Measurements from ENCODE around the gene TBC1D24.
"Not testable (repeated sequence)": the region's sequence is repeated elsewhere in the genome, so short reads cannot be mapped to it uniquely, and the experiment has no call there.

DNA sequence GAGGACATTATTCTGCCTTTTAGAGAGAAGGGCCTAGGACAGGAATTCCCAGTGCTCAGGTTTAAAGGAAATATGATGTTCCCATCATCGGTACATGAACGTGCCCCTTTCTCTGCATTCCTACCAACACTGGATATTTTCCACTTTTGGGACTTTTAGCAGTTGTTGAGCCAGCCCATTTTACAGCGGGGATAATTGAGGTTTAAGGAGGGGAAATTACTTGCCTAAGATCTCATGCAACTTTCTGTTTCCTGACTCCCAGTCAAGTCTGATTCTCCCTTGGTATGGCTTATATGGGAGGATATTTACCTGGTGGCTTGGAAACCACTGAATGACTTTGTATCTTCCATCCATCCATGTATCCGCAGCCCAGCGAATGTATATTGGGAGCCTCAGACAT, 59.4 kb downstream of the TBC1D24 start:
- TF ChIP-seq CTCF (IDR thresholded peaks at IDR 0.05); EZH2 (IDR thresholded peaks at IDR 0.05; ENCODE audit: borderline replicate concordance, insufficient read depth, low read depth, low read length, poor library complexity, severe bottlenecking): not testable (repeated sequence)

Data from B cell (primary cell).